ENCODE data around the gene CREM. TPM values are rescaled to one million over a fixed set of nuclear protein-coding genes. Genes with fewer than 3 reads are reported as not detected.

The CREM gene
- polyA plus RNA-seq, 4 donors, result 39.2 to 85.1 (median 48.4) TPM

DNA sequence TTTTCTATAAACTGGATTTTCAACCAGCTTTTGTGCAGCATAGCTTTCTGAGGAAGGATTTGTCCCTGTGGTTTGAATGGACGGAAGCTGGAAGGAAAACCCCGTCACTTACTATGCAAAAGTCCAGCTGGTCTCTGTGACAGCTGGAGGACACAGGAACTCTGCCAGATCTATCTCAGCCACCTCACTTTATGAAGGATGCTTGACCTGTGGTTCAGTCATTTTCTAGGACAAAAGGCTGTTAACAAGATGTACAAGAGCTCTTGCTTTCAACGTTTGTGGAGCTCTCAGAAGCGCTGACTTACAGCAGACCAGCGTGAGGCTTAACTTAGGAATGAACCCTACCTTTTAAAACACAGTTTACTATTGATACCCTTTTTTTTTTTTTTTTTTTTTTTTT lies 90.8 kb downstream of the CREM start:
- DNase-seq (ENCODE audit: low read depth in 4 of 4, low spot score in 2 of 4), result peak in 3 of 4 donors; percentile 37 to 62 (median 56)

DNA sequence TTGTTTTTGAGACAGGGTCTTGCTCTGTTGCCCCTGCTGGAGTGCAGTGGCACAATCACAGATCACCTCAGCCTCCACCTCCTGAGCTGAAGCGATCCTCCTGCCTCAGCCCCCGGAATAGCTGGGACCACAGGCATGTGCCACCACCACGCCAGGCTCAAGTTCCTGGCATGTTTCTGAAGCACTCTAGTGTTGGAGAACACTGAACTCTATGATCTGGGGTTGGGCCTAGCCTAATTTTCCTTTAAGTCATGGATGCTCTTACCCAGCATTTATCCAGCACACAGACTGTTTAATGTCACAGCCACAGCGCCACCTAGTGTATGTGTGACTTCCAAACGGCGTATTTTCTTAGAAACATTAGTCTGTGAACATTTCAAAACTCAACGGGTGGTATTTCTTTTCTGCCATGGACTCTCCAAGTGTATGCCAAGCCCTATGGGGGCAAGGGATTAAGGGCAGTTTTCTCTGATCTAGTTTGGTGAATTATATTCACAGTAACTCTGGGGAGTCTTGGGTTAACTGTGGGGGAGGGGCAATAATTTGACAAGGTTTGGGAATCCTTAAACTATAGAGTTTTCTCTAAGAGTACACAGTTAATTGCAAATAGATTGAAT lies 91.8 kb downstream of the CREM start:
- DNase-seq (ENCODE audit: low read depth in 4 of 4, low spot score in 2 of 4), result peak in 3 of 4 donors; percentile 72 to 90 (median 75)

DNA sequence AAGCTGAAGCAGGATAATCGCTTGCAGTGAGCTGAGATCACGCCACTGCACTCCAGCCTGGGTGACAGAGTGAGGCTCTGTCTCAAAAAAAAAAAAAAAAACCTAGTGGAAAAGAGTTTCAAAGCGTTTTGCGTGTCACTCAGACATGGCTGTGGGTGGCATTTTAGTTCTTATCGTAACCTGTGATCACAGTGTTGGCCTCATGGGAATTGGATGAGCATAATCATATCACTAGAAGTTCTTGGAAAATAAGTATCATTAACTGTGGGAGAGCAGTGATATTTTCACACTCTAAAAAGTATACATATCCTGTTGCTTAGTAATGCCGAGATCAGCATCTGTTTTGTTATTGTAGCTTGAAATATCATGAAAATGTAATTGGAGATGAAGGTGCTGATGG lies 92.6 kb downstream of the CREM start:
- DNase-seq (ENCODE audit: low read depth in 4 of 4, low spot score in 2 of 4), result no peak

- DNase-seq (ENCODE audit: low read depth in 4 of 4, low spot score in 2 of 4), result no peak
These were observed 93.5 kb downstream of the CREM start for GRCh38 chr10:35219891-35220890.

DNA sequence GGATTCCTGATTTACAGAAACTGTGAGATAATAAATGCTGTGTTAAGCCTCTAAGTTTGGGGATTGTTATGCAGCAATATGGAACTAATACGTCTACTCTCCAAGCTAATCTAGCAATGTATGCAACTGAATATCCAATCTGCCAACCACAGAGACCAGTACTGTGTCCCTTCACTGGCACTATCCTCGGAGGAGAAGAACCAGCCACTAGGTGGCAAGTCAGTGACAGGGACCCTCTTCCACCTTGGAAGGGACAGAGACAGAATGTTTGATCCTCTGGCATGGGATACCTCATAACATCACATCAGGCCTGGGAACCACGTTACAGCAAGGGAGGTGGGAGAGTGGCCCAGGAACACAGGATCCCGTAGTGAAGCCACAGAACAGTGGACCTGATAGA lies 96.4 kb downstream of the CREM start:
- no peak for DNase-seq (ENCODE audit: low read depth in 4 of 4, low spot score in 2 of 4)

- no peak for DNase-seq (ENCODE audit: low read depth in 4 of 4, low spot score in 2 of 4)
These were observed 97.5 kb downstream of the CREM start for GRCh38 chr10:35224045-35224740.

DNA sequence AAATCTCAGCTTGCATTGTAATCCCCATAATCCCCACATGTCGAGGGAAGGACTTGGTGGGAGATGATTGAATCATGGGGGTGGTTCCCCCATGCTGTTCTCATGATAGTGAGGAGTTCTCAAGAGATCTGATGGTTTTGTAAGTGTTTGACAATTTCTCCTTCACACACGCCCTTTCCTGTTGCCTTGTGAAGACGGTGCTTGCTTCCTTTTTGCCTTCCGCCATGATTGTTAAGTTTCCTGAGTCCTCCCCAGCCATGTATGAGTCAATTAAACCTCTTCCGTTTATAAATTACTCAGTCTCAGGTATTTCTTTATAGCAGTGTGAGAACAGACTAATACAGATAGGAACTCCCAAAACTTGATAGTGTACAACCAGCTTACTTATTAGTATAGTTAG lies 98.6 kb downstream of the CREM start:
- DNase-seq (ENCODE audit: low read depth in 4 of 4, low spot score in 2 of 4), result no peak

DNA sequence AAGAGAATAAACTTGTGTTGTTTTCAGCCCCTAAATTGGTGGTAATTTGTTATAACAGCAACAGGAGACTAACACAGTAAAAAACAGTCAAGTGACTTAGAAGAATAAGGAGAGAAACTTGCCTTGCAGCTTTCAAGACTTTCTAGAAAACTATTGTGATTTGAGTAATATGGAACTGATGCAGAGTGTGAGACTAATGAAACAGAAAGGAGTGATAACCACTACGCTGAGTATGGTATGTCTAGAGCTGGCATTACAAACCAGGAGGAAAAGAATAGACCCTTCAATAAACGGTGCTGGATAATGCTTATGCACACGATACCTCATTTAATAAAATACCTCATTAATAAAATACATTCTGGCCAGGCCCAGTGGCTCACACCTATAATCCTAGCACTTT lies 99.9 kb downstream of the CREM start:
- DNase-seq (ENCODE audit: low read depth in 4 of 4, low spot score in 2 of 4), result no peak

- DNase-seq (ENCODE audit: low read depth in 4 of 4, low spot score in 2 of 4), result no peak
These were observed 101.4 kb downstream of the CREM start for GRCh38 chr10:35228058-35228457.

DNA sequence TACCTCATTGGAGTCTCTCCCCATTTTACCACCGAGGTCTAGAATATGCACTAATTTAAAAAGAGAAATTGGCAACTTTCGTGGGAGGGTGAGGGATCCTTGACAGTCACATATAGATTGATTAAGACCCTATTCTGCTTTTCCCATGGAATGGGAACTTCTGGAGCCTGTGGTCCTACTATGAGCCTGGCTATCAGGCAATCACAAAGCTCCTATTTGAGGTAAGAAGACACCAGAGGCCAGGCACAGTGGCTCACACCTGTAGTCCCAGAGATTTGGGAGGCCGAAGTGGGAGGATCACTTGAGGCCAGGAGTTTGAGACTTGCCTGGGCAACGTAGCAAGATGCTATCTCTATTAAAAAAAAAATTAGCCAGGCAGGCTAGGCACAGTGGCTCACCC lies 105.0 kb downstream of the CREM start:
- no peak for DNase-seq (ENCODE audit: low read depth in 4 of 4, low spot score in 2 of 4)

DNA sequence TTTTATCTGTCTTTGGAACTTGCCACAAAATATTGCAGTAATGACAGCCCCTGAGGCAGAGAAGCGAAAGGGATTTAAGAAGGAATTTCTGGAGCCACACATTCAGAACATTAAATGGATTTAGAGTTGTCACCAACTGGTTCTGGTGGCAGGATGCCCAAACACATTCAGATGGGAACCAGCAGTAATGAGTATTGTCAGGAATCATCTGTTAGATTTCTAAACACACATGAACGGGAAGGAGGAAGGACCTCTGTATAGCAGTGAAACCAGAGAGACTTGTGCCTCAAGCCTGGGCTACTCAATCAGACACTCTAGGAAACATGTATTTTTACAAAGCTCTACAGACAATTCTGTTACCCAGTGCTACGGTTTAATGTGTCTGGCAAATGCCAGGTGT lies 105.9 kb downstream of the CREM start:
- no peak for DNase-seq (ENCODE audit: low read depth in 4 of 4, low spot score in 2 of 4)

DNA sequence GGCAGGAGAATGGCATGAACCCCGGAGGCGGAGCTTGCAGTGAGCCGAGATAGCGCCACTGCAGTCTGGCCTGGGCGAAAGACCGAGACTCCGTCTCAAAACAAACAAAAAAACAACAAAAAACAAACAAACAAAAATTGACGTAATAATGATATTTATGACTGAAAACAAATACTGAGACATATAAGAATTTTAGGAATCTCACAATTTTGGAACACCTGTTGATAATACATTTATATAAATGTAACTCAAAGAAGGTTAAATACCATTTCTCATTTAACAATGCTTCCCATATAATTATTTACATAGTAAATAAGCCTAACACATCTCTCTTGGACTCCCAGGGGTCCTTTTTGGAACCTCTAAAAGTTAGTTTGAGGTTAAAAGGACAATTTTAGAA lies 107.4 kb downstream of the CREM start:
- DNase-seq (ENCODE audit: low read depth in 4 of 4, low spot score in 2 of 4), result no peak

DNA sequence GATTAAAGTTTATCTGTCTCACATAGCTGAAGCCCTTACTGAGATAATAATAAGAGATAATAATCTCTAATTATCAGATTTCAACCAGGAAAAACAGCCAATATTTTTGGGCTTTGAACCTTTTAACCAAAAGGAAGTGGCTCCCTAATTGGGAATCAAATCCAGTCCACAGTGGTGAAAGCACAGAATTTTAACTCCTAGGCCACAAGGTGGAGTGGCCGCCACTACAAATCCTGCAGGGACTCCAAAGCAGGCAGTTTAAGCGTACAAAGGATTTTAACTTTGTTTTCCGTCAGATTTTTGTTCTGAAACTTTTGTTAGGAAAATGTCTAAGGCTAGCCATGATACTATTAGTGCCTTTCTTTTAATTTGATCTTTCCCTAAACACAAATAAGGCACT lies 110.1 kb downstream of the CREM start:
- no peak for DNase-seq (ENCODE audit: low read depth in 4 of 4, low spot score in 2 of 4)

- DNase-seq (ENCODE audit: low read depth in 4 of 4, low spot score in 2 of 4), result no peak
These were observed 111.3 kb downstream of the CREM start for GRCh38 chr10:35237766-35238512.

DNA sequence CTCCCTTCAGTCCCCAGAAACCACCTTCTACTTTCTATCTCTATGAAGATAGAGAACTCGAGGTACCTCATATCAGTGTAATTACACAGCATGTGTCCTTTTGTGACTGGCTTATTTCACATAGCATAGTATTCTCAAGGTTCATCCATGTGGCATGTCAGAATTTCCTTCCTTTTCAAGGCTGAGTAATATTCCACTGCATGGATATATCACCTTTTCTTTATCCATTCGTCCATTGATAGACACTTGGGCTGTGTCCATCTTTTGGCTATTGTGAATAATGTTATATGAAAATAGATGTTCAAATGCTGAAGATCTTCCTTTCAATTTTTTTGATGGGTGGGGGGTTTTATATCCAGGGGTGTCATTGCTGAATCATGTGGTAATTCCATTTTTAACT lies 117.9 kb downstream of the CREM start:
- DNase-seq (ENCODE audit: low read depth in 4 of 4, low spot score in 2 of 4), result no peak

- no peak for DNase-seq (ENCODE audit: low read depth in 4 of 4, low spot score in 2 of 4)
These were observed 120.2 kb downstream of the CREM start for GRCh38 chr10:35246770-35247343.

- DNase-seq (ENCODE audit: low read depth in 4 of 4, low spot score in 2 of 4), result no peak
These were observed 124.9 kb downstream of the CREM start for GRCh38 chr10:35251373-35252100.

DNA sequence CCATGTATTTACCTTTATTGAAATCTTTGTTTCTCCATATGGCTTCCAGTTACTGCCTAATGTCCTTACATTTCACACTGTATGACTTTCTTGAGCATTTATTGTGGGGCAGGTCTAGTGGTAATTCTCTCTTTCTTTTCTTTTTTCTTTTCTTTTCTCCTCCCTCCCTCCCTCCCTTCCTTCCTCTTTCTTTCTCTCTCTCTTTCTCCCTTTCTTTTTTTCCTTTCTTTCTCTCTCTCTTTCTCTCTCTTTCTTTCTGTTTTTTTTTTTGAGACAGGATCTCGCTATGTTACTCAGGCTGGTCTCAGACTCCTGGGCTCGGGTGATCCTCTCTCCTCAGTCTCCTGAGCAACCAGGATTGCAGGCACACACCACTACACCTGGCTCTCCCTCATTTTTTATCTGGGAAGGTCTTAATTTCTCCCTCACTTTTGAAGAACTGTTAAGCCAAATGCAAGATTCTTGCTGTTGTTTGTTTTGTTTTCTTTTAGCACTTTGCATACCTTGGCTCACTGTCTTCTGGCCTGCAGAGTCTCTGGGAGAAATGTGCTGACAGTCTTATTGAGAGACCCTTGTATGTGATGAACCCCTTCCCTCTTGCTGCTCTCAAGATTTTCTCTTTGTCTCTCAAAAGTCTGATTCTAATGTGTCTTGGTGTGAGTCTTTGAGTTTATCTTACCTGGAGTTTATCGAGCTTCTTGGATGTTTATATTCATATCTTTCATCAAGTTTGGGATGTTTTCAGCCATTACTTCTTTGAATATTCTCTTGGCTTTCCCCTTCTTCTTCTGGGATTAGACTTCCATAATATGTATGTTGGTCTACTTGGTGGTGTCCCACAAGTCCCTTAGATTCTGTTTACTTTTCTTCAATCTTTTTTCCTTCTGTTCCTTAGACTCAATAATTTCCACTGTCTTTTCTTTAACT lies 130.7 kb downstream of the CREM start:
- DNase-seq (ENCODE audit: low read depth in 4 of 4, low spot score in 2 of 4), result no peak

Measured in left renal cortex interstitium (tissue), 4 donors.